HepG2 (cell line): Measurements from ENCODE around the gene OR6C3. TPM values are rescaled to one million over a fixed set of nuclear protein-coding genes. Genes with fewer than 3 reads are reported as not detected.

Source experiments
- ATAC-seq: fragments of 200-7000 bp; cut with Tn5 transposase; 3 replicates; pipeline ENCODE4 v1.9.1; 2020; ENCODE audit warnings: mild to moderate bottlenecking, moderate library complexity
- BruUV-seq: library from RNA; stranded (reverse); fragments of 400-500 nt; replicated peaks from 2 replicates; lab custom pipeline; 2021; lab: Mats Ljungman, UMichigan
- CTCF ChIA-PET: fragments of 300-600 bp; formaldehyde crosslinking; extraction: SDS; loops from one replicate; lab custom pipeline; 2021; ENCODE audit warnings: low total read pairs, inconsistent platforms, low intra/inter-chr PET ratio; lab: Yijun Ruan, JAX
- POLR2A ChIA-PET: fragments of 350-600 bp; sonication (Branson Sonifier 250); formaldehyde crosslinking; loops from one replicate; lab custom pipeline; 2020; ENCODE audit warnings: antibody characterized with exemption, inconsistent platforms; lab: Yijun Ruan, JAX
- DNase-seq: peaks from one replicate; pipeline ENCODE4 v3.0.0-alpha.2; 2015; ENCODE audit warnings: low spot score
- FAIRE-seq: peaks from 3 replicates; lab custom pipeline; 2011; peaks lifted over from hg19 to GRCh38; lab: Jason Lieb, UNC
- H2AFZ ChIP-seq: one replicate; pipeline ENCODE4 v1.6.1; 2011; ENCODE audit warnings: low read length, inconsistent platforms
- H3K27ac ChIP-seq: fragments of 300-600 bp; 3 replicates; pipeline ENCODE4 v1.8.0; 2011; ENCODE audit warnings: mixed run types, mild to moderate bottlenecking, mixed read lengths, low read length, inconsistent platforms; ENCODE audit not compliant: insufficient read depth; ENCODE audit errors: extremely low read length
- H3K27me3 ChIP-seq, 2 experiments: fragments of 200-600 bp in 1 of 2; 2 replicates in 1 of 2; 3 replicates in 1 of 2; pipeline versions ENCODE4 v1.6.0 to v1.8.0; 2011; ENCODE audit warnings: low read length in 2 of 2, mild to moderate bottlenecking in 2 of 2, moderate library complexity in 2 of 2, inconsistent platforms in 1 of 2; ENCODE audit not compliant: insufficient read depth in 2 of 2, control insufficient read depth in 1 of 2
- H3K36me3 ChIP-seq, 2 experiments: fragments of 200-600 bp in 1 of 2; replicated peaks in 1 of 2; 2 replicates in 1 of 2; 3 replicates in 1 of 2; pipeline versions ENCODE4 v1.5.1 to v1.8.0; 2011; ENCODE audit warnings: low read length in 2 of 2, inconsistent platforms in 1 of 2; ENCODE audit not compliant: insufficient read depth in 2 of 2, control insufficient read depth in 1 of 2
- H3K4me1 ChIP-seq: 2 replicates; pipeline ENCODE4 v1.5.1; 2012; ENCODE audit warnings: low read length, inconsistent platforms; ENCODE audit not compliant: insufficient read depth
- H3K4me2 ChIP-seq: 2 replicates; pipeline ENCODE4 v1.6.0; 2011; ENCODE audit warnings: low read depth, low read length, inconsistent platforms
- H3K4me3 ChIP-seq, 3 experiments: fragments of 200-600 bp in 1 of 3; sonication (generic), shearing (Covaris generic) in 1 of 3; replicated peaks in 1 of 3; 2 replicates each; pipeline ENCODE4 v1.5.1; 2011 to 2016; ENCODE audit warnings: low read length in 3 of 3, inconsistent platforms in 2 of 3, low read depth in 2 of 3, mild to moderate bottlenecking in 2 of 3, control low read depth in 1 of 3, mixed read lengths in 1 of 3; ENCODE audit not compliant: insufficient read depth in 1 of 3
- H3K79me2 ChIP-seq: one replicate; pipeline ENCODE4 v1.6.1; 2011; ENCODE audit warnings: low read length, inconsistent platforms; ENCODE audit not compliant: insufficient read depth
- H3K9ac ChIP-seq: 2 replicates; pipeline ENCODE4 v1.6.0; 2011; ENCODE audit warnings: mild to moderate bottlenecking, low read depth, low read length, inconsistent platforms; ENCODE audit not compliant: insufficient read depth
- H3K9me3 ChIP-seq: 2 replicates; pipeline ENCODE4 v1.5.1; 2012; ENCODE audit warnings: mild to moderate bottlenecking, low read length
- H4K20me1 ChIP-seq: 2 replicates; pipeline ENCODE4 v1.6.0; 2011; ENCODE audit warnings: inconsistent platforms, mild to moderate bottlenecking, low read length, moderate library complexity; ENCODE audit not compliant: insufficient read depth
- CBX5 ChIP-seq: sonication (generic); formaldehyde crosslinking; IDR thresholded peaks from 2 replicates; pipeline ENCODE4 v1.4.0; 2020; ENCODE audit warnings: missing genetic modification reagents, borderline replicate concordance
- CERS6 ChIP-seq: sonication (generic); formaldehyde crosslinking; IDR thresholded peaks from 2 replicates; pipeline ENCODE4 v1.5.0; 2020; ENCODE audit warnings: missing genetic modification reagents
- CHD2 ChIP-seq: IDR thresholded peaks from 2 replicates; pipeline ENCODE4 v1.6.1; 2011; ENCODE audit warnings: low read depth, low read length, improper control_type of control experiment
- CHD4 ChIP-seq: fragments of 200-600 bp; sonication (generic); IDR thresholded peaks from 2 replicates; pipeline ENCODE4 v1.7.0; 2017; ENCODE audit warnings: mild to moderate bottlenecking, low read length, borderline replicate concordance
- DRAP1 ChIP-seq: IDR thresholded peaks from 2 replicates; pipeline ENCODE4 v1.6.1; 2016; ENCODE audit warnings: missing genetic modification reagents, missing compliant biosample characterization
- HMG20B ChIP-seq: conservative IDR thresholded peaks from 2 replicates; pipeline ENCODE4 v1.6.1; 2016; ENCODE audit warnings: missing genetic modification reagents, missing compliant biosample characterization
- KLF6 ChIP-seq: IDR thresholded peaks from 2 replicates; pipeline ENCODE4 v1.8.0; 2016; ENCODE audit warnings: missing biosample characterization, missing genetic modification reagents
- MEIS1 ChIP-seq: sonication (generic); formaldehyde crosslinking; IDR thresholded peaks from 2 replicates; pipeline ENCODE4 v1.9.0; 2021; ENCODE audit warnings: mild to moderate bottlenecking, missing genetic modification reagents, moderate library complexity, borderline replicate concordance
- MTF1 ChIP-seq: sonication (generic); formaldehyde crosslinking; IDR thresholded peaks from 2 replicates; pipeline ENCODE4 v1.5.0; 2020; ENCODE audit warnings: missing genetic modification reagents
- MYNN ChIP-seq: sonication (generic); formaldehyde crosslinking; IDR thresholded peaks from 2 replicates; pipeline ENCODE4 v1.4.0; 2020; ENCODE audit warnings: mild to moderate bottlenecking, low read depth, missing genetic modification reagents
- SKI ChIP-seq: fragments of 450-650 bp; IDR thresholded peaks from one replicate; pipeline ENCODE4 v1.6.1; 2018; ENCODE audit warnings: mild to moderate bottlenecking; ENCODE audit not compliant: partially characterized antibody
- SP140L ChIP-seq: sonication (generic); formaldehyde crosslinking; IDR thresholded peaks from 2 replicates; pipeline ENCODE4 v1.4.0; 2020; ENCODE audit warnings: missing genetic modification reagents, borderline replicate concordance
- TBL1XR1 ChIP-seq: fragments of 150-350 bp; IDR thresholded peaks from 2 replicates; pipeline ENCODE4 v1.6.1; 2014; ENCODE audit warnings: borderline replicate concordance, low read length; ENCODE audit not compliant: partially characterized antibody
- TSC22D2 ChIP-seq: sonication (generic); formaldehyde crosslinking; IDR thresholded peaks from 2 replicates; pipeline ENCODE4 v1.5.1; 2020; ENCODE audit warnings: missing genetic modification reagents, mild to moderate bottlenecking, borderline replicate concordance
- USF2 ChIP-seq, 2 experiments: sonication (generic) in 1 of 2; formaldehyde crosslinking in 1 of 2; IDR thresholded peaks; 2 replicates each; pipeline versions ENCODE4 v1.5.1 to v1.6.1; 2011 to 2020; ENCODE audit warnings: borderline replicate concordance in 1 of 2, low read depth in 1 of 2, low read length in 1 of 2, mild to moderate bottlenecking in 1 of 2, missing genetic modification reagents in 1 of 2, moderate library complexity in 1 of 2
- ZNF253 ChIP-seq: sonication (generic); formaldehyde crosslinking; IDR thresholded peaks from 2 replicates; pipeline ENCODE4 v1.8.0; 2022; ENCODE audit warnings: mild to moderate bottlenecking, missing genetic modification reagents, borderline replicate concordance
- ZNF577 ChIP-seq: sonication (generic); formaldehyde crosslinking; IDR thresholded peaks from 2 replicates; pipeline ENCODE4 v1.4.0; 2020; ENCODE audit warnings: mild to moderate bottlenecking, low read depth, missing genetic modification reagents, borderline replicate concordance
- WGBS: methylation state at CpG from one replicate; pipeline ENCODE4 v1.1.6; 2017; ENCODE audit warnings: low lambda C conversion rate; 5-methylcytosine and 5-hydroxymethylcytosine counted together
- in situ Hi-C: cut with HindIII; loops from 2 replicates; pipeline ENCODE4 v1.10.0; 2017; ENCODE audit warnings: low pct_unique_long_range_greater_than_20kb; ENCODE audit not compliant: extremely low pct_ligation_motif_present
- intact Hi-C: fragments of 100-400 bp; cut with micrococcal nuclease; formaldehyde crosslinking; loops from one replicate; pipeline ENCODE4 v1.10.0; 2022; ENCODE audit not compliant: unreplicated experiment
- polyA plus RNA-seq, 8 experiments: library from polyadenylated mRNA; depleted of rRNA in 3 of 8; stranded (reverse) in 7 of 8; unstranded in 1 of 8; fragments of >200 nt; fragmentation: Illumina TruSeq in 4 of 8; extraction: Trizol in 4 of 8; gene quantifications; 2 replicates each; pipeline versions ENCODE4 v1.2.1 to v1.2.3, GENCODE V29; 2011 to 2016; ENCODE audit warnings: low read depth in 4 of 8, missing spikeins in 1 of 8, mixed read lengths in 1 of 8; ENCODE audit not compliant: insufficient read depth in 1 of 8
- total RNA-seq, 5 experiments: library from RNA; depleted of rRNA; stranded (reverse); fragments of >200 nt; fragmentation: Illumina TruSeq; extraction: Trizol; gene quantifications; 2 replicates each; pipeline ENCODE4 v1.2.3, GENCODE V29; 2016; ENCODE audit warnings: low read depth in 1 of 5

OR6C3 gene
- total and polyA plus RNA-seq, 2 of the 13 experiments (the other 11 are each of a cell fraction or from before 2014, with no cell fraction given): not detected

GRCh38 chr12:55314043-55314442, 16.5 kb upstream of the OR6C3 start, which contains the start of gene OR6C1:
OR6C1 (plus strand) TSS chr12:55314343; CDS start chr12:55320600, 6,257 bp downstream.
- TF ChIP-seq TSC22D2 (CRISPR knock-in tag) (no peak), SP140L (CRISPR knock-in tag) (no peak), MYNN (no peak), KLF6 (CRISPR knock-in tag) (no peak), CHD2 (no peak), CHD4 (no peak), ZNF253 (no peak), TBL1XR1 (no peak), ZNF577 (CRISPR knock-in tag) (no peak), DRAP1 (CRISPR knock-in tag) (no peak)
- no peak within 1 kb of the TSS for H3K4me3 ChIP-seq
- ChIA-PET POLR2A (no interaction called here), CTCF (no interaction called here)
- H3K9me3 ChIP-seq: no peaks in the 10 kb centered on the region
- no TSS peak for BruUV-seq
- DNase-seq (no peak), ATAC-seq (no peak), FAIRE-seq (no peak)
- no peak within 1 kb of the TSS for H3K9ac ChIP-seq
- H2AFZ ChIP-seq: no peak within 1 kb of the TSS
- no peaks in the 10 kb centered on the region for H3K79me2 ChIP-seq
- no peak within 1 kb of the TSS for H3K27ac ChIP-seq
- intact Hi-C loops (no loop called here), in situ Hi-C loops (no loop called here)
- no peaks in the 10 kb centered on the region for H3K27me3 ChIP-seq
- H3K4me1 ChIP-seq: no peaks in the 10 kb centered on the region
- no peaks in the 10 kb centered on the region for H3K36me3 ChIP-seq
- H4K20me1 ChIP-seq: no peaks in the 10 kb centered on the region
- WGBS: 20% methylated on average over 2 of the region's 2 CpGs
- H3K4me2 ChIP-seq: no peak within 1 kb of the TSS

GRCh38 chr12:55320201-55320600, 10.3 kb upstream of the OR6C3 start:
- POLR2A ChIA-PET: no interaction called here
- in situ Hi-C loops: no loop called here
- Histone ChIP-seq H3K4me1 (no peaks in the 10 kb centered on the region), H3K79me2 (no peaks in the 10 kb centered on the region), H4K20me1 (no peaks in the 10 kb centered on the region), H3K4me3 (no peak overlapping the region), H3K27me3 (no peaks in the 10 kb centered on the region), H3K4me2 (no peak overlapping the region), H3K27ac (no peak overlapping the region), H2AFZ (no peak overlapping the region), H3K9ac (no peak overlapping the region), H3K36me3 (no peaks in the 10 kb centered on the region), H3K9me3 (no peaks in the 10 kb centered on the region)
- FAIRE-seq (no peak), ATAC-seq (no peak), DNase-seq (no peak)
- BruUV-seq: no TSS peak
- intact Hi-C loops: no loop called here
- CTCF ChIA-PET: no interaction called here
- WGBS: 0% methylated on average over 4 of the region's 4 CpGs
- TF ChIP-seq CBX5 (CRISPR knock-in tag) (no peak), HMG20B (CRISPR knock-in tag) (no peak), USF2 (IDR thresholded peaks at IDR 0.05; ENCODE audit: low read depth, low read length) (no peak), USF2 (CRISPR knock-in tag; IDR thresholded peaks at IDR 0.05; ENCODE audit: borderline replicate concordance) (no peak), MEIS1 (CRISPR knock-in tag) (no peak), MTF1 (CRISPR knock-in tag) (no peak), SKI (no peak), CERS6 (no peak)
